Neuron (in vitro differentiated cells): Measurements from ENCODE around the gene ZNF710.
"Not testable (repeated sequence)": the region's sequence is repeated elsewhere in the genome, so short reads cannot be mapped to it uniquely, and the experiment has no call there.

Source experiments
- H2AFZ ChIP-seq: one replicate; pipeline ENCODE4 v1.6.1; 2013; ENCODE audit warnings: low read depth, mild to moderate bottlenecking, inconsistent platforms, low read length, moderate library complexity
- H3K27me3 ChIP-seq: one replicate; pipeline ENCODE4 v1.6.1; 2013; ENCODE audit warnings: low read length; ENCODE audit not compliant: insufficient read depth
- H3K36me3 ChIP-seq: one replicate; pipeline ENCODE4 v1.6.1; 2013; ENCODE audit warnings: low read length; ENCODE audit not compliant: insufficient read depth
- H3K4me1 ChIP-seq: one replicate; pipeline ENCODE4 v1.6.1; 2013; ENCODE audit warnings: low read length; ENCODE audit not compliant: insufficient read depth
- H3K4me3 ChIP-seq: 2 replicates; pipeline ENCODE4 v1.5.1; 2013; ENCODE audit warnings: mild to moderate bottlenecking, low read length, moderate library complexity
- H3K9me3 ChIP-seq: one replicate; pipeline ENCODE4 v1.6.1; 2013; ENCODE audit warnings: low read length

ZNF710 gene

DNA sequence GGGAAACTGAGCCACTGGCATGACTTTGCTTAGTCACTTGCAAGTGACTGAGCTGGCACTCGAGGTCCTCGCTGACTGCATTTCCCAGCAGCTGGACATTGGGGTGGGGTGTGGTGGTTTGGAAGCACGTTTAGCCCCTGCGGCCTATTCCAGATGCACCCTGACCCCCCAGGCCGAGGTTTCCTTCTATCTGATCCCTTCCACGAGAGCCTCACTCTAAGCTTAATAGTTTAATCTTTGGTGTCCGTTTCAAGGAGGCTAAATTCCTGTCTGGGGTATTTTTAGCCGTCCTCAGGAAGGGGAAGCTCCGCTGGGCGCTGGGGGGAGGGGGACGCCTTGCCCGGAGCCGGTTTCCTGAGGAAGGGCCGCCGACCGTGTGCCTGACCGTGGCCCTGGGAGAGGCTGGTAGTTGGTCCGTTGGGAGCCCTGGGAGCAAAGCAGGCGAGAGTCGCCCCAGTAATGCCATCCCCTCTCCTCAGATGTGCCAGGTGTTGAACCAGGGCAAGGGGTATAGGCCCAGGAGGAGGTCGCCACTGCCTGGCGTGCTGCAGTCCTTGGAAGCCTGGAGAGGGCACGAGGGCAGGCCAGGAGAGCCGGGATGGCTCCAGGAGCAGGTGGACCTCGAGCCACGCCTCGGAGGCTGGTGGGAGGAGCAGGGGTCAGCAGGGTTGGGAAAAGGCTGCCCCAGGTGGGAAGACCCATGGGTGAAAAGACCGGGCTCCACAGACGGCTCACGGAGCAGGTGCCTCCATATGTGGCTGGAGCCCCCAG, 64.0 kb downstream of the ZNF710 start:
- no peaks in the 10 kb centered on the region for H3K27me3 ChIP-seq
- H3K9me3 ChIP-seq: no peaks in the 10 kb centered on the region
- H3K4me1 ChIP-seq: peaks cover 26% of the 10 kb centered on the region
- peaks cover 21% of the 10 kb centered on the region for H3K36me3 ChIP-seq
- H2AFZ ChIP-seq: no peak overlapping the region
- H3K4me3 ChIP-seq: no peak overlapping the region

GRCh38 chr15:90065682-90066049, 64.5 kb downstream of the ZNF710 start:
- Histone ChIP-seq H3K27me3 (no peaks in the 10 kb centered on the region), H3K36me3 (peaks cover 21% of the 10 kb centered on the region), H3K9me3 (no peaks in the 10 kb centered on the region), H2AFZ (no peak overlapping the region), H3K4me3 (no peak overlapping the region), H3K4me1 (peaks cover 26% of the 10 kb centered on the region)

GRCh38 chr15:90067181-90067952, 66.2 kb downstream of the ZNF710 start:
- H2AFZ ChIP-seq: no peak overlapping the region

DNA sequence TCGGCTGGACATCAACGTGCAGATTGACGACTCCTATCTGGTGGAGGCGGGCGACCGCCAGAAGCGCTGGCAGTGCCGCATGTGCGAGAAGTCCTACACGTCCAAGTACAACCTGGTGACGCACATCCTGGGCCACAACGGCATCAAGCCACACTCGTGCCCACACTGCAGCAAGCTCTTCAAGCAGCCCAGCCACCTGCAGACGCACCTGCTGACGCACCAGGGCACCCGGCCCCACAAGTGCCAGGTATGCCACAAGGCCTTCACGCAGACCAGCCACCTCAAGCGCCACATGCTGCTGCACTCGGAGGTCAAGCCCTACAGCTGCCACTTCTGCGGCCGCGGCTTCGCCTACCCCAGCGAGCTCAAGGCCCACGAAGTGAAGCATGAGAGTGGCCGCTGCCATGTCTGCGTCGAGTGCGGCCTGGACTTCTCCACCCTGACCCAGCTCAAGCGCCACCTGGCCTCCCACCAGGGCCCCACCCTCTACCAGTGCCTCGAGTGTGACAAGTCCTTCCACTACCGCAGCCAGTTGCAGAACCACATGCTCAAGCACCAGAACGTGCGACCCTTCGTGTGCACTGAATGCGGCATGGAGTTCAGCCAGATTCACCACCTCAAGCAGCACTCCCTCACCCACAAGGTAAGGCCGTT, 67.0 kb downstream of the ZNF710 start:
- H3K27me3 ChIP-seq: no peaks in the 10 kb centered on the region
- no peak overlapping the region for H2AFZ ChIP-seq
- H3K9me3 ChIP-seq: no peaks in the 10 kb centered on the region
- H3K4me3 ChIP-seq: no peak overlapping the region
- peaks cover 30% of the 10 kb centered on the region for H3K36me3 ChIP-seq
- peaks cover 7% of the 10 kb centered on the region for H3K4me1 ChIP-seq

More at GRCh38 chr15:90067181-90067952, 66.2 kb downstream of the ZNF710 start:
- Histone ChIP-seq H3K27me3 (no peaks in the 10 kb centered on the region), H3K4me3 (no peak overlapping the region), H3K9me3 (no peaks in the 10 kb centered on the region), H3K36me3 (peaks cover 23% of the 10 kb centered on the region), H3K4me1 (peaks cover 14% of the 10 kb centered on the region)

GRCh38 chr15:90070623-90071022, 69.5 kb downstream of the ZNF710 start:
- not testable (repeated sequence) for H3K27me3 ChIP-seq, H2AFZ ChIP-seq, H3K4me1 ChIP-seq, H3K9me3 ChIP-seq, H3K4me3 ChIP-seq
- H3K36me3 ChIP-seq: peaks cover 50% of the 10 kb centered on the region

GRCh38 chr15:90071220-90071807, 70.2 kb downstream of the ZNF710 start:
- Histone ChIP-seq H3K36me3 (peaks cover 56% of the 10 kb centered on the region), H3K4me1 (no peaks in the 10 kb centered on the region), H3K4me3 (no peak overlapping the region), H2AFZ (no peak overlapping the region), H3K27me3 (no peaks in the 10 kb centered on the region), H3K9me3 (no peaks in the 10 kb centered on the region)

GRCh38 chr15:90072978-90073640, 72.0 kb downstream of the ZNF710 start:
- no peaks in the 10 kb centered on the region for H3K27me3 ChIP-seq
- no peak overlapping the region for H2AFZ ChIP-seq
- H3K4me3 ChIP-seq: no peak overlapping the region
- no peaks in the 10 kb centered on the region for H3K9me3 ChIP-seq
- H3K36me3 ChIP-seq: peaks cover 51% of the 10 kb centered on the region
- no peaks in the 10 kb centered on the region for H3K4me1 ChIP-seq

GRCh38 chr15:90074023-90074422, 72.9 kb downstream of the ZNF710 start:
- no peaks in the 10 kb centered on the region for H3K27me3 ChIP-seq
- H3K4me1 ChIP-seq: no peaks in the 10 kb centered on the region
- H3K9me3 ChIP-seq: no peaks in the 10 kb centered on the region
- H3K4me3 ChIP-seq: no peak overlapping the region
- no peak overlapping the region for H2AFZ ChIP-seq
- H3K36me3 ChIP-seq: peaks cover 54% of the 10 kb centered on the region

GRCh38 chr15:90074916-90075315, 73.8 kb downstream of the ZNF710 start:
- Histone ChIP-seq H3K27me3 (no peaks in the 10 kb centered on the region), H3K4me1 (no peaks in the 10 kb centered on the region), H2AFZ (no peak overlapping the region), H3K36me3 (peaks cover 59% of the 10 kb centered on the region), H3K4me3 (no peak overlapping the region), H3K9me3 (no peaks in the 10 kb centered on the region)

GRCh38 chr15:90075420-90076289, 74.5 kb downstream of the ZNF710 start:
- H3K4me1 ChIP-seq: no peaks in the 10 kb centered on the region
- no peak overlapping the region for H3K4me3 ChIP-seq
- H3K27me3 ChIP-seq: no peaks in the 10 kb centered on the region
- no peak overlapping the region for H2AFZ ChIP-seq
- H3K36me3 ChIP-seq: peaks cover 65% of the 10 kb centered on the region
- H3K9me3 ChIP-seq: no peaks in the 10 kb centered on the region

- H3K27me3 ChIP-seq: no peaks in the 10 kb centered on the region
- no peaks in the 10 kb centered on the region for H3K4me1 ChIP-seq
- no peak overlapping the region for H3K4me3 ChIP-seq
- H3K9me3 ChIP-seq: no peaks in the 10 kb centered on the region
- peaks cover 72% of the 10 kb centered on the region for H3K36me3 ChIP-seq
- H2AFZ ChIP-seq: no peak overlapping the region
Measured at GRCh38 chr15:90076716-90077115, 75.6 kb downstream of the ZNF710 start.

DNA sequence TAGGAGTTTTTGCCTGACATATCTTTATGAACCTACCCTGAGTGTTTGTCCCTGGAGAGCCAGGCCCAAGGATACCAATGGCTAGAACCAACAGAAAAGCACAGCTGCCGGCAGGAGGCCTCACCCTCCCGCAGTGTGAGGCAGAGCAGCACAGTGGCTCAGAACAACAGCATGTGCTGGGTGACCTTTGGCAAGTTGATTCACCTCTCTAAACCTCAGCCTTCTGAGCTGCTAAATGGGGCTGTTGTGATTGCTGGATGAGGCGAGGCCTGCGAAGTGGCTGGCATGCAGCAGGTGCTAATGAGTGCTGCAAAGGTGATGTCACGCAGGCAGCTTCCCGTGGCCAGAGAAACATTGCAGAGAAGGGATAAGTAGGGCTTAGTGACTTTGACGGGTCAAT, 77.8 kb downstream of the ZNF710 start:
- no peaks in the 10 kb centered on the region for H3K4me1 ChIP-seq
- no peaks in the 10 kb centered on the region for H3K27me3 ChIP-seq
- peaks cover 65% of the 10 kb centered on the region for H3K36me3 ChIP-seq
- H3K9me3 ChIP-seq: no peaks in the 10 kb centered on the region
- no peak overlapping the region for H3K4me3 ChIP-seq
- no peak overlapping the region for H2AFZ ChIP-seq
